SK-N-SH treated with all-trans-retinoic acid at 6 μM for 48 hours (cell line): Measurements from ENCODE around the gene ATP6V0E2.

ENCODE experiments used
- ATAC-seq: fragments of 200-7000 bp; cut with Tn5 transposase; 3 replicates; pipeline ENCODE4 v1.9.1; 2020; ENCODE audit warnings: mild to moderate bottlenecking, moderate library complexity
- BACH2 ChIP-seq: fragments of 250-450 bp; sonication (Bioruptor Pico); IDR thresholded peaks from 2 replicates; pipeline ENCODE4 v1.9.0; 2021; ENCODE audit warnings: mild to moderate bottlenecking, borderline replicate concordance
- CSDC2 ChIP-seq: fragments of 250-450 bp; sonication (Bioruptor Pico); IDR thresholded peaks from 2 replicates; pipeline ENCODE4 v1.5.0; 2020; ENCODE audit warnings: mild to moderate bottlenecking, moderate library complexity
- ESRRG ChIP-seq: fragments of 250-450 bp; sonication (Bioruptor Pico); IDR thresholded peaks from 2 replicates; pipeline ENCODE4 v1.6.1; 2021; ENCODE audit warnings: mild to moderate bottlenecking
- GLIS3 ChIP-seq: fragments of 250-450 bp; sonication (Bioruptor Pico); IDR thresholded peaks from 2 replicates; pipeline ENCODE4 v1.5.0; 2020; ENCODE audit warnings: mild to moderate bottlenecking, moderate library complexity
- ISL1 ChIP-seq: fragments of 250-450 bp; sonication (Bioruptor Pico); IDR thresholded peaks from 2 replicates; pipeline ENCODE4 v2.1.2; 2022; ENCODE audit warnings: mild to moderate bottlenecking, moderate library complexity
- OSR1 ChIP-seq: fragments of 250-450 bp; sonication (Bioruptor Pico); IDR thresholded peaks from 2 replicates; pipeline ENCODE4 v1.8.0; 2022; ENCODE audit warnings: moderate library complexity, mild to moderate bottlenecking, inconsistent platforms
- PPARA ChIP-seq: fragments of 250-450 bp; sonication (Bioruptor Pico); IDR thresholded peaks from 2 replicates; pipeline ENCODE4 v1.5.0; 2020; ENCODE audit warnings: mild to moderate bottlenecking, borderline replicate concordance
- RARB ChIP-seq: fragments of 250-450 bp; sonication (Bioruptor Pico); IDR thresholded peaks from 2 replicates; pipeline ENCODE4 v1.8.0; 2021; ENCODE audit warnings: mild to moderate bottlenecking, moderate library complexity
- SNAI2 ChIP-seq: fragments of 250-450 bp; sonication (Bioruptor Pico); IDR thresholded peaks from 2 replicates; pipeline ENCODE4 v1.5.0; 2020; ENCODE audit warnings: mild to moderate bottlenecking, moderate library complexity
- TCF4 ChIP-seq: fragments of 250-450 bp; sonication (Bioruptor Pico); IDR thresholded peaks from 2 replicates; pipeline ENCODE4 v1.8.0; 2021; ENCODE audit warnings: mild to moderate bottlenecking, moderate library complexity, borderline replicate concordance
- TOX ChIP-seq: fragments of 250-450 bp; sonication (Bioruptor Pico); IDR thresholded peaks from 2 replicates; pipeline ENCODE4 v1.8.0; 2021; ENCODE audit warnings: mild to moderate bottlenecking, moderate library complexity, borderline replicate concordance
- ZC3H10 ChIP-seq: fragments of 250-450 bp; sonication (Bioruptor Pico); IDR thresholded peaks from 2 replicates; pipeline ENCODE4 v1.5.1; 2021; ENCODE audit warnings: mild to moderate bottlenecking, moderate library complexity
- ZFP3 ChIP-seq: fragments of 250-450 bp; sonication (Bioruptor Pico); IDR thresholded peaks from 2 replicates; pipeline ENCODE4 v1.5.0; 2020; ENCODE audit warnings: mild to moderate bottlenecking, moderate library complexity
- ZFP30 ChIP-seq: fragments of 450-650 bp; formaldehyde crosslinking; IDR thresholded peaks from 2 replicates; pipeline ENCODE4 v1.5.0; 2022; ENCODE audit warnings: mild to moderate bottlenecking, moderate library complexity
- ZNF565 ChIP-seq: fragments of 450-650 bp; formaldehyde crosslinking; conservative IDR thresholded peaks from 2 replicates; pipeline ENCODE4 v1.5.0; 2020; ENCODE audit warnings: low read depth, mild to moderate bottlenecking, moderate library complexity
- ZNF70 ChIP-seq: fragments of 450-650 bp; formaldehyde crosslinking; IDR thresholded peaks from 2 replicates; pipeline ENCODE4 v1.5.0; 2020; ENCODE audit warnings: mild to moderate bottlenecking, moderate library complexity
- TF ChIP-seq, protein P1 (sequence below): fragments of 250-450 bp; sonication (Bioruptor Pico); IDR thresholded peaks from 2 replicates; pipeline ENCODE4 v1.8.0; 2021; ENCODE audit warnings: low read depth, mild to moderate bottlenecking, moderate library complexity, borderline replicate concordance
- TF ChIP-seq, protein P2 (sequence below): fragments of 250-450 bp; sonication (Bioruptor Pico); IDR thresholded peaks from 2 replicates; pipeline ENCODE4 v1.8.0; 2020; ENCODE audit warnings: mild to moderate bottlenecking, moderate library complexity, borderline replicate concordance
- TF ChIP-seq, protein P3 (sequence below): fragments of 250-450 bp; sonication (Bioruptor Pico); IDR thresholded peaks from 2 replicates; pipeline ENCODE4 v1.5.0; 2020; ENCODE audit warnings: mild to moderate bottlenecking, moderate library complexity
- TF ChIP-seq, protein P4 (sequence below): fragments of 250-450 bp; sonication (Bioruptor Pico); IDR thresholded peaks from 2 replicates; pipeline ENCODE4 v1.5.1; 2021; ENCODE audit warnings: mild to moderate bottlenecking, moderate library complexity

Gene ATP6V0E2

DNA sequence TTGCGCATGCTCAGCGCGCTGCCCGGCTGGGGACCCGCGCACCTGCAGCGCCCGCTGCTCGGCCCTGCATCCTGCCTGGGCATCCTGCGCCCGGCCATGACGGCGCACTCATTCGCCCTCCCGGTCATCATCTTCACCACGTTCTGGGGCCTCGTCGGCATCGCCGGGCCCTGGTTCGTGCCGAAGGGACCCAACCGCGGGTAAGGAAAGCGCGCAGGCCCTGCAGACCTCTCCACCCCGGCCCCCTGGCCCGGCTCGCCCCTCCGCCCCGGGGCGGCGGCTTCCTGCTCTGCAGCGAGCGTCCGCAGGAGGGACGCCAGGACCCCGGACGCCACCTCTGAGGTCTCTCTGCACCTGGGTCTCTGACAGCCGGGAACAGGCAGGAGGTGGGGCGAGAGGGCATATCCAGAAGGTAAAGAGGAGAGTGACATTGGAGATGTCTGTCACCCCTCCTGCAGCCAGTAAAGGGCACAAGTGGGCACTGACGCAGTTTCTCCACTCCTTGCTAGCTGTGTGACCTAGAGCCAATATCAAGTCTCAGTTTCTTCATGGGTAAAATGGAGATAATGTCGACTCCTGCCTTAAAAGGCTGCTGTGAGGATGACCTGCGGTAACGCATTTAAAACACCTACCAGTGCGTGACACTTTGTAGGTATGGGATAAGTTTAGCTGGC, 338 bp downstream of the ATP6V0E2 start:
- peak; percentile 45 for ATAC-seq
- TF ChIP-seq ZNF70 (CRISPR knock-in tag) (no peak), SNAI2 (CRISPR knock-in tag) (no peak), ISL1 (CRISPR knock-in tag) (no peak), PPARA (no peak), RARB (CRISPR knock-in tag) (no peak), CSDC2 (CRISPR knock-in tag) (no peak), ZFP30 (no peak), ZC3H10 (CRISPR knock-in tag) (no peak)
- TF ChIP-seq, protein P1, sequence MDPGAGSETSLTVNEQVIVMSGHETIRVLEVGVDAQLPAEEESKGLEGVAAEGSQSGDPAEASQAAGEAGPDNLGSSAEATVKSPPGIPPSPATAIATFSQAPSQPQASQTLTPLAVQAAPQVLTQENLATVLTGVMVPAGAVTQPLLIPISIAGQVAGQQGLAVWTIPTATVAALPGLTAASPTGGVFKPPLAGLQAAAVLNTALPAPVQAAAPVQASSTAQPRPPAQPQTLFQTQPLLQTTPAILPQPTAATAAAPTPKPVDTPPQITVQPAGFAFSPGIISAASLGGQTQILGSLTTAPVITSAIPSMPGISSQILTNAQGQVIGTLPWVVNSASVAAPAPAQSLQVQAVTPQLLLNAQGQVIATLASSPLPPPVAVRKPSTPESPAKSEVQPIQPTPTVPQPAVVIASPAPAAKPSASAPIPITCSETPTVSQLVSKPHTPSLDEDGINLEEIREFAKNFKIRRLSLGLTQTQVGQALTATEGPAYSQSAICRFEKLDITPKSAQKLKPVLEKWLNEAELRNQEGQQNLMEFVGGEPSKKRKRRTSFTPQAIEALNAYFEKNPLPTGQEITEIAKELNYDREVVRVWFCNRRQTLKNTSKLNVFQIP, result no peak

DNA sequence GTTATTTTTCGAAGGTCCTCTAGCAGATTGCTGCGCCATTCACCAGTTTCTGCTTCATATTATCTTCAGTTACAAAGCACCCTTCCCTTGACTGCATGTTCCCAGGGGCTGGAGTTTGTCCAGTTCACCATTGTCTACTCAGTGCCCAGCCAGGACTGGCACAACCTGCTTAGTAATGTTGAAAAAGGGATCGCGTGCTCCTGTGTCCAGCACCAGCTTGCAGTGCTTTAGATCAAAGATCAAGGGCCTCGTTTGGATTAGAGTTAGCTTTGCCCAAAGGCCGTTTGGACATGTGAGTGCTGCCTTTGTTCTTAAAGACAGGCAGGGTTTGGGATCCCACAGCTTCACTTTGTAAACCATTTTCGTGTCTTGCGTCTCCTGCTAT, 867 bp downstream of the ATP6V0E2 start:
- TF ChIP-seq, protein P1, result no peak
- no peak for TF ChIP-seq ZNF70 (CRISPR knock-in tag)
- TF ChIP-seq SNAI2 (CRISPR knock-in tag), result no peak
- TF ChIP-seq ZNF565 (CRISPR knock-in tag), result no peak
- TF ChIP-seq ZFP3 (CRISPR knock-in tag), result no peak
- no peak for TF ChIP-seq TOX
- no peak for TF ChIP-seq ZFP30
- no peak for TF ChIP-seq TCF4
- no peak for TF ChIP-seq BACH2 (CRISPR knock-in tag)
- no peak for TF ChIP-seq GLIS3 (CRISPR knock-in tag)
- no peak for TF ChIP-seq ESRRG (CRISPR knock-in tag)
- no peak for TF ChIP-seq RARB (CRISPR knock-in tag)
- no peak for TF ChIP-seq ISL1 (CRISPR knock-in tag)
- TF ChIP-seq, protein P2, sequence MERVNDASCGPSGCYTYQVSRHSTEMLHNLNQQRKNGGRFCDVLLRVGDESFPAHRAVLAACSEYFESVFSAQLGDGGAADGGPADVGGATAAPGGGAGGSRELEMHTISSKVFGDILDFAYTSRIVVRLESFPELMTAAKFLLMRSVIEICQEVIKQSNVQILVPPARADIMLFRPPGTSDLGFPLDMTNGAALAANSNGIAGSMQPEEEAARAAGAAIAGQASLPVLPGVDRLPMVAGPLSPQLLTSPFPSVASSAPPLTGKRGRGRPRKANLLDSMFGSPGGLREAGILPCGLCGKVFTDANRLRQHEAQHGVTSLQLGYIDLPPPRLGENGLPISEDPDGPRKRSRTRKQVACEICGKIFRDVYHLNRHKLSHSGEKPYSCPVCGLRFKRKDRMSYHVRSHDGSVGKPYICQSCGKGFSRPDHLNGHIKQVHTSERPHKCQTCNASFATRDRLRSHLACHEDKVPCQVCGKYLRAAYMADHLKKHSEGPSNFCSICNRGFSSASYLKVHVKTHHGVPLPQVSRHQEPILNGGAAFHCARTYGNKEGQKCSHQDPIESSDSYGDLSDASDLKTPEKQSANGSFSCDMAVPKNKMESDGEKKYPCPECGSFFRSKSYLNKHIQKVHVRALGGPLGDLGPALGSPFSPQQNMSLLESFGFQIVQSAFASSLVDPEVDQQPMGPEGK, result no peak
- no peak for TF ChIP-seq CSDC2 (CRISPR knock-in tag)
- no peak for TF ChIP-seq ZC3H10 (CRISPR knock-in tag)
- ATAC-seq, result no peak

DNA sequence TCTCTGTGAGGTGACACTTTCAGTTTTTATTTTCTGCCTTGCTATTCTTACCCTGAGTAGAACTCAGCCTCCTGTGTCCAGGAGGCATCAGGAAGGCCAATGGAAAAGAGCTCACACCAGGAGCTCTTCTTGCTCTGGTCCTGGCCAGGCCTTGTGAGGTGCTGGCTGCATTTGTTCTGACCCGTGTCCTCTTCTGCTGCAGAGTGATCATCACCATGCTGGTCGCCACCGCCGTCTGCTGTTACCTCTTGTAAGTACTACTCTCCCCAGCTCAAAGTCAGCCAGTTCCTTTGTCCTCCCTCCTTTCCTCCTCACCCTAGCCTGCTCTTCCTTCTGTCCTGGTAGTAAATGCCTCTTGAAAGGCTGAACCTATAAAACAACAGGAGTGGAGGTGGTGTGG, 1.6 kb downstream of the ATP6V0E2 start:
- TF ChIP-seq ESRRG (CRISPR knock-in tag), result no peak
- TF ChIP-seq TOX, result no peak
- no peak for TF ChIP-seq ZNF70 (CRISPR knock-in tag)
- TF ChIP-seq, protein P3, sequence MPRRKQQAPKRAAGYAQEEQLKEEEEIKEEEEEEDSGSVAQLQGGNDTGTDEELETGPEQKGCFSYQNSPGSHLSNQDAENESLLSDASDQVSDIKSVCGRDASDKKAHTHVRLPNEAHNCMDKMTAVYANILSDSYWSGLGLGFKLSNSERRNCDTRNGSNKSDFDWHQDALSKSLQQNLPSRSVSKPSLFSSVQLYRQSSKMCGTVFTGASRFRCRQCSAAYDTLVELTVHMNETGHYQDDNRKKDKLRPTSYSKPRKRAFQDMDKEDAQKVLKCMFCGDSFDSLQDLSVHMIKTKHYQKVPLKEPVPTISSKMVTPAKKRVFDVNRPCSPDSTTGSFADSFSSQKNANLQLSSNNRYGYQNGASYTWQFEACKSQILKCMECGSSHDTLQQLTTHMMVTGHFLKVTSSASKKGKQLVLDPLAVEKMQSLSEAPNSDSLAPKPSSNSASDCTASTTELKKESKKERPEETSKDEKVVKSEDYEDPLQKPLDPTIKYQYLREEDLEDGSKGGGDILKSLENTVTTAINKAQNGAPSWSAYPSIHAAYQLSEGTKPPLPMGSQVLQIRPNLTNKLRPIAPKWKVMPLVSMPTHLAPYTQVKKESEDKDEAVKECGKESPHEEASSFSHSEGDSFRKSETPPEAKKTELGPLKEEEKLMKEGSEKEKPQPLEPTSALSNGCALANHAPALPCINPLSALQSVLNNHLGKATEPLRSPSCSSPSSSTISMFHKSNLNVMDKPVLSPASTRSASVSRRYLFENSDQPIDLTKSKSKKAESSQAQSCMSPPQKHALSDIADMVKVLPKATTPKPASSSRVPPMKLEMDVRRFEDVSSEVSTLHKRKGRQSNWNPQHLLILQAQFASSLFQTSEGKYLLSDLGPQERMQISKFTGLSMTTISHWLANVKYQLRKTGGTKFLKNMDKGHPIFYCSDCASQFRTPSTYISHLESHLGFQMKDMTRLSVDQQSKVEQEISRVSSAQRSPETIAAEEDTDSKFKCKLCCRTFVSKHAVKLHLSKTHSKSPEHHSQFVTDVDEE (CRISPR knock-in tag), result no peak
- TF ChIP-seq, protein P1, result no peak
- TF ChIP-seq, protein P4, sequence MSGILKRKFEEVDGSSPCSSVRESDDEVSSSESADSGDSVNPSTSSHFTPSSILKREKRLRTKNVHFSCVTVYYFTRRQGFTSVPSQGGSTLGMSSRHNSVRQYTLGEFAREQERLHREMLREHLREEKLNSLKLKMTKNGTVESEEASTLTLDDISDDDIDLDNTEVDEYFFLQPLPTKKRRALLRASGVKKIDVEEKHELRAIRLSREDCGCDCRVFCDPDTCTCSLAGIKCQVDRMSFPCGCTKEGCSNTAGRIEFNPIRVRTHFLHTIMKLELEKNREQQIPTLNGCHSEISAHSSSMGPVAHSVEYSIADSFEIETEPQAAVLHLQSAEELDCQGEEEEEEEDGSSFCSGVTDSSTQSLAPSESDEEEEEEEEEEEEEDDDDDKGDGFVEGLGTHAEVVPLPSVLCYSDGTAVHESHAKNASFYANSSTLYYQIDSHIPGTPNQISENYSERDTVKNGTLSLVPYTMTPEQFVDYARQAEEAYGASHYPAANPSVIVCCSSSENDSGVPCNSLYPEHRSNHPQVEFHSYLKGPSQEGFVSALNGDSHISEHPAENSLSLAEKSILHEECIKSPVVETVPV (CRISPR knock-in tag), result no peak
- no peak for TF ChIP-seq ZNF565 (CRISPR knock-in tag)
- TF ChIP-seq ZFP3 (CRISPR knock-in tag), result no peak
- no peak for TF ChIP-seq RARB (CRISPR knock-in tag)
- TF ChIP-seq SNAI2 (CRISPR knock-in tag), result no peak
- TF ChIP-seq CSDC2 (CRISPR knock-in tag), result no peak
- TF ChIP-seq ZFP30, result no peak
- no peak for TF ChIP-seq OSR1
- TF ChIP-seq BACH2 (CRISPR knock-in tag), result no peak
- TF ChIP-seq GLIS3 (CRISPR knock-in tag), result no peak
- TF ChIP-seq, all 23 proteins: peak for 0
- ATAC-seq, result no peak
